ENCODE data around the gene VPS13A. TPM values are rescaled to one million over a fixed set of nuclear protein-coding genes. Genes with fewer than 3 reads are reported as not detected.

VPS13A gene
- total and polyA plus RNA-seq, 2 of the 13 experiments (the other 11 are each of a cell fraction or from before 2014, with no cell fraction given): 20.4 to 20.7 TPM

GRCh38 chr9:77218612-77219011, 41.3 kb downstream of the VPS13A start (continued):
- no peak for TF ChIP-seq ZBTB2 (CRISPR knock-in tag; IDR thresholded peaks at IDR 0.05; ENCODE audit: low read depth)
- TF ChIP-seq ZNF263 (CRISPR knock-in tag; IDR thresholded peaks at IDR 0.05): no peak
- no peak for TF ChIP-seq ZNF841 (CRISPR knock-in tag; IDR thresholded peaks at IDR 0.05; ENCODE audit: borderline replicate concordance)
- no peak for TF ChIP-seq ZNF562 (CRISPR knock-in tag; IDR thresholded peaks at IDR 0.05; ENCODE audit: borderline replicate concordance)
- no peak for TF ChIP-seq ZNF609 (CRISPR knock-in tag; IDR thresholded peaks at IDR 0.05; ENCODE audit: borderline replicate concordance)

GRCh38 chr9:77221431-77221830, 44.1 kb downstream of the VPS13A start:
- ChIA-PET POLR2A (no interaction called here), CTCF (ENCODE audit: low intra/inter-chr PET ratio, low total read pairs) (no interaction called here)
- intact Hi-C loops (cut with micrococcal nuclease; ENCODE audit: unreplicated experiment) (no loop called here), in situ Hi-C loops (cut with HindIII; ENCODE audit: extremely low pct_ligation_motif_present, low pct_unique_long_range_greater_than_20kb) (no loop called here)
- TF ChIP-seq ZNF75D (CRISPR knock-in tag; IDR thresholded peaks at IDR 0.05; ENCODE audit: borderline replicate concordance): no peak
- TF ChIP-seq E2F2 (CRISPR knock-in tag; IDR thresholded peaks at IDR 0.05; ENCODE audit: borderline replicate concordance): no peak
- no peak for TF ChIP-seq PHF8 (CRISPR knock-in tag; IDR thresholded peaks at IDR 0.05)
- no peak for TF ChIP-seq SMARCE1 (IDR thresholded peaks at IDR 0.05; ENCODE audit: borderline replicate concordance)
- TF ChIP-seq RARG (CRISPR knock-in tag; IDR thresholded peaks at IDR 0.05; ENCODE audit: low read depth): no peak
- TF ChIP-seq DZIP1 (CRISPR knock-in tag; IDR thresholded peaks at IDR 0.05): no peak
- no peaks in the 10 kb centered on the region for H3K4me1 ChIP-seq (ENCODE audit: insufficient read depth, low read length)
- DNase-seq (ENCODE audit: low spot score): no peak
- no peak for FAIRE-seq
- no peaks in the 10 kb centered on the region for H3K9me3 ChIP-seq (ENCODE audit: low read length)
- H3K79me2 ChIP-seq (ENCODE audit: insufficient read depth, low read length): no peaks in the 10 kb centered on the region
- no peaks in the 10 kb centered on the region; the same call in 1 of the 2 replicates for H4K20me1 ChIP-seq (ENCODE audit: insufficient read depth, low read length)
- no peak overlapping the region for H3K9ac ChIP-seq (ENCODE audit: insufficient read depth, low read depth, low read length)
- no peak overlapping the region for H2AFZ ChIP-seq (ENCODE audit: low read length)
- ATAC-seq: no peak
- H3K27ac ChIP-seq (ENCODE audit: extremely low read length, insufficient read depth, low read length): no peak overlapping the region
- H3K4me3 ChIP-seq (replicated peaks in 1 of 3; ENCODE audit: insufficient read depth in 1 of 3, low read depth in 2 of 3, low read length in 3 of 3): no peak overlapping the region
- 92% methylated on average over 3 of the region's 3 CpGs for WGBS (ENCODE audit: low lambda C conversion rate)
- no peak overlapping the region for H3K4me2 ChIP-seq (ENCODE audit: low read depth, low read length)
- H3K27me3 ChIP-seq (ENCODE audit: control insufficient read depth in 1 of 2, insufficient read depth in 2 of 2, low read length in 2 of 2): no peaks in the 10 kb centered on the region
- no TSS peak for BruUV-seq (replicated peaks)
- H3K36me3 ChIP-seq (replicated peaks in 1 of 2; ENCODE audit: control insufficient read depth in 1 of 2, insufficient read depth in 2 of 2, low read length in 2 of 2): peaks cover 2 to 8% of the 10 kb centered on the region in 2 experiments

Data from HepG2 (cell line).